HEK293T (cell line): Measurements from ENCODE around the gene FAM120B.

ENCODE experiments used
- ARNT ChIP-seq: fragments of 450-650 bp; IDR thresholded peaks from 2 replicates; pipeline ENCODE4 v1.6.1; 2017; ENCODE audit warnings: mild to moderate bottlenecking
- BHLHE40 ChIP-seq: fragments of 450-650 bp; IDR thresholded peaks from 2 replicates; pipeline ENCODE4 v1.6.1; 2016; ENCODE audit warnings: mild to moderate bottlenecking, moderate library complexity, borderline replicate concordance
- CTBP1 ChIP-seq: fragments of 450-650 bp; IDR thresholded peaks from 2 replicates; pipeline ENCODE4 v1.6.1; 2016; ENCODE audit warnings: borderline replicate concordance
- FOXA1 ChIP-seq: fragments of 450-650 bp; IDR thresholded peaks from 2 replicates; pipeline ENCODE4 v1.6.1; 2016; ENCODE audit warnings: mild to moderate bottlenecking
- FOXK2 ChIP-seq: fragments of 450-650 bp; IDR thresholded peaks from 2 replicates; pipeline ENCODE4 v1.6.1; 2016; ENCODE audit warnings: mild to moderate bottlenecking
- FOXM1 ChIP-seq: fragments of 450-650 bp; IDR thresholded peaks from 2 replicates; pipeline ENCODE4 v1.6.1; 2017; ENCODE audit warnings: mild to moderate bottlenecking, borderline replicate concordance
- L3MBTL2 ChIP-seq: fragments of 450-650 bp; conservative IDR thresholded peaks from 2 replicates; pipeline ENCODE4 v1.6.1; 2016; ENCODE audit warnings: mild to moderate bottlenecking
- LEF1 ChIP-seq: fragments of 450-650 bp; IDR thresholded peaks from 2 replicates; pipeline ENCODE4 v1.6.1; 2017; ENCODE audit warnings: mild to moderate bottlenecking, borderline replicate concordance
- SP1 ChIP-seq: fragments of 450-650 bp; IDR thresholded peaks from 2 replicates; pipeline ENCODE4 v1.6.1; 2017
- SUZ12 ChIP-seq: fragments of 450-650 bp; IDR thresholded peaks from 2 replicates; pipeline ENCODE4 v1.6.1; 2016; ENCODE audit warnings: mild to moderate bottlenecking
- TARDBP ChIP-seq: fragments of 450-650 bp; IDR thresholded peaks from 2 replicates; pipeline ENCODE4 v1.6.1; 2016
- ZNF384 ChIP-seq: fragments of 450-650 bp; IDR thresholded peaks from 2 replicates; pipeline ENCODE4 v1.6.1; 2016
- TF ChIP-seq, protein P1 (sequence below): fragments of 450-650 bp; IDR thresholded peaks from 2 replicates; pipeline ENCODE4 v1.6.1; 2016

DNA sequence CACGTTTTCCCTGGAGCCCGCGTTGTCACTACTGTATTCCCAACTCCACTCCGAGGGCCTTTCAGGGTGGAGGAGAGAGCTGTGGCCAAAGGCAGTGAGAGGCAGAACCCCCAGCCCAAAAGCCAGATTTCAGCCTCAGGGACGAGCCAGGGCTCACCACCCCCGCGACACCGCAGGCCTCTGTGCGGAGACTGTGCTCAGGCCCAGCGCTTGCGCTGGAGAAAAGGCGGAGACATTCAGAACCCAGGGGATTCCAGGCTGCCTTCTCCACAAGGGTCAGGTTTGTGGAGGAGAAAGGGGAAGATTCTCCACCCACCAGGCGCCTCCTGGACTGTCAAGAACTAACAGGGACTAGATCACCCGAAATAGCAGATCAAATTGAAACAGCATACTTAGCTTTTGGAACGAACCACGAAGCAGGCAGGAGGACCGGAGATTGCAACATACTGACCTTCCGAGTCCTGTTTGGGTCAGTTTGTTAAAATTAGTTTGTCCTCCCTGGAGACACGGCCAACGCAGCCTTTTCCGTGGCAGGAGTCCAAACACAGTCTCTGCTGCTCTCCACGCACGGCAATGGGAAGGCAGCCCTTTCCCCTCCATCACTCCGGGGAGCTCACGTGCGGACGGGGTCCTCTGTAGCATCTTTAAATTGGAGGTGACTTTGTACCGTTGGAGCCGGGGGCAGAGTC is 30.0 kb upstream of the FAM120B start:
- TF ChIP-seq CTBP1: no peak
- TF ChIP-seq FOXM1: no peak
- no peak for TF ChIP-seq L3MBTL2
- TF ChIP-seq LEF1: no peak
- no peak for TF ChIP-seq FOXK2
- TF ChIP-seq ZNF384: no peak
- no peak for TF ChIP-seq SUZ12
- no peak for TF ChIP-seq ARNT
- no peak for TF ChIP-seq BHLHE40
- TF ChIP-seq, protein P1, sequence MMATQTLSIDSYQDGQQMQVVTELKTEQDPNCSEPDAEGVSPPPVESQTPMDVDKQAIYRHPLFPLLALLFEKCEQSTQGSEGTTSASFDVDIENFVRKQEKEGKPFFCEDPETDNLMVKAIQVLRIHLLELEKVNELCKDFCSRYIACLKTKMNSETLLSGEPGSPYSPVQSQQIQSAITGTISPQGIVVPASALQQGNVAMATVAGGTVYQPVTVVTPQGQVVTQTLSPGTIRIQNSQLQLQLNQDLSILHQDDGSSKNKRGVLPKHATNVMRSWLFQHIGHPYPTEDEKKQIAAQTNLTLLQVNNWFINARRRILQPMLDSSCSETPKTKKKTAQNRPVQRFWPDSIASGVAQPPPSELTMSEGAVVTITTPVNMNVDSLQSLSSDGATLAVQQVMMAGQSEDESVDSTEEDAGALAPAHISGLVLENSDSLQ: no peak
- no peak for TF ChIP-seq SP1
- TF ChIP-seq TARDBP: no peak
- no peak for TF ChIP-seq FOXA1
